ENCODE results near the gene UCHL3. TPM values are rescaled to one million over a fixed set of nuclear protein-coding genes. Genes with fewer than 3 reads are reported as not detected.

Gene UCHL3
- total RNA-seq = 34.3 and 36.1 TPM in 2 replicates
- long read RNA-seq, transcript UCHL3-206 (8 exons, 1,050 nt) = major isoform, 5 of 11 reads
- long read RNA-seq, partial matches to known transcripts = 5 of 11 reads
- long read RNA-seq, other reads (novel, unspliced or antisense) = 1 of 11 reads

- H3K4me1 Mint-ChIP-seq = peaks cover 27% of the 10 kb centered on the region
- H3K27ac Mint-ChIP-seq (ENCODE audit: unreplicated experiment) = peak within 1 kb of the TSS; percentile 99
- H3K4me3 Mint-ChIP-seq = peak within 1 kb of the TSS; percentile 97
- DNase-seq (ENCODE audit: low read depth, low spot score) = peak; percentile 97
- no peaks in the 10 kb centered on the region for H3K27me3 Mint-ChIP-seq (ENCODE audit: low read depth)
- peak; percentile 82 for TF ChIP-seq CTCF (conservative IDR thresholded peaks at IDR 0.05)
- H3K9me3 Mint-ChIP-seq = no peaks in the 10 kb centered on the region
- peaks cover 7% of the 10 kb centered on the region for H3K36me3 Mint-ChIP-seq (ENCODE audit: low read depth)
Observed at GRCh38 chr13:75549262-75550158, at the start of gene UCHL3. TSS of gene UCHL3 (plus strand) at chr13:75549791. CDS start at chr13:75549821, 30 bp downstream.

- Mint-ChIP-seq H3K27ac (ENCODE audit: unreplicated experiment) (no peak overlapping the region), H3K4me3 (no peak overlapping the region), H3K9me3 (no peaks in the 10 kb centered on the region), H3K27me3 (ENCODE audit: low read depth) (no peaks in the 10 kb centered on the region), H3K4me1 (no peaks in the 10 kb centered on the region), H3K36me3 (ENCODE audit: low read depth) (no peaks in the 10 kb centered on the region)
- no peak for DNase-seq (ENCODE audit: low read depth, low spot score)
- TF ChIP-seq CTCF (conservative IDR thresholded peaks at IDR 0.05) = no peak
Observed at GRCh38 chr13:75505327-75505726, 44.3 kb upstream of the UCHL3 start.

- H3K36me3 Mint-ChIP-seq (ENCODE audit: low read depth) = no peaks in the 10 kb centered on the region
- DNase-seq (ENCODE audit: low read depth, low spot score) = no peak
- no peaks in the 10 kb centered on the region for H3K27me3 Mint-ChIP-seq (ENCODE audit: low read depth)
- no peaks in the 10 kb centered on the region for H3K9me3 Mint-ChIP-seq
- H3K27ac Mint-ChIP-seq (ENCODE audit: unreplicated experiment) = no peak overlapping the region
- no peak for TF ChIP-seq CTCF (conservative IDR thresholded peaks at IDR 0.05)
- no peaks in the 10 kb centered on the region for H3K4me1 Mint-ChIP-seq
- H3K4me3 Mint-ChIP-seq = no peak overlapping the region
Observed at GRCh38 chr13:75506018-75506417, 43.6 kb upstream of the UCHL3 start.

GRCh38 chr13:75507027-75508001 is 42.3 kb upstream of the UCHL3 start:
- Mint-ChIP-seq H3K36me3 (ENCODE audit: low read depth) (no peaks in the 10 kb centered on the region), H3K4me1 (no peaks in the 10 kb centered on the region), H3K9me3 (no peaks in the 10 kb centered on the region), H3K27me3 (ENCODE audit: low read depth) (no peaks in the 10 kb centered on the region), H3K27ac (ENCODE audit: unreplicated experiment) (no peak overlapping the region), H3K4me3 (no peak overlapping the region)
- DNase-seq (ENCODE audit: low read depth, low spot score) = no peak
- no peak for TF ChIP-seq CTCF (conservative IDR thresholded peaks at IDR 0.05)

- no peaks in the 10 kb centered on the region for H3K27me3 Mint-ChIP-seq (ENCODE audit: low read depth)
- H3K4me3 Mint-ChIP-seq = no peak overlapping the region
- H3K27ac Mint-ChIP-seq (ENCODE audit: unreplicated experiment) = no peak overlapping the region
- H3K36me3 Mint-ChIP-seq (ENCODE audit: low read depth) = no peaks in the 10 kb centered on the region
- no peak for TF ChIP-seq CTCF (conservative IDR thresholded peaks at IDR 0.05)
- no peak for DNase-seq (ENCODE audit: low read depth, low spot score)
- H3K4me1 Mint-ChIP-seq = no peaks in the 10 kb centered on the region
- no peaks in the 10 kb centered on the region for H3K9me3 Mint-ChIP-seq
Observed at GRCh38 chr13:75508002-75508548, 41.5 kb upstream of the UCHL3 start.

Measured in neural crest cell (in vitro differentiated cells).